HUDEP-2 (cell line): Measurements from ENCODE around the gene MCUR1.
"Not testable (repeated sequence)": the region's sequence is repeated elsewhere in the genome, so short reads cannot be mapped to it uniquely, and the experiment has no call there.

Source experiments
- DNase-seq, 76 experiments: peaks; one replicate each; lab custom pipeline; 2025; ENCODE audit not compliant: unreplicated experiment in 76 of 76; lab: John Stamatoyannopoulos, UW

Gene MCUR1

GRCh38 chr6:13787137-13787536 lies 27.2 kb downstream of the MCUR1 start:
- DNase-seq, result peak in 3 of 76 experiments; percentile 9 to 26 (median 25)

GRCh38 chr6:13780162-13780561 lies 34.2 kb downstream of the MCUR1 start:
- DNase-seq, result not testable (repeated sequence)

- DNase-seq, result no peak
Observed at GRCh38 chr6:13778028-13778427, 36.3 kb downstream of the MCUR1 start.

- no peak for DNase-seq
Observed at GRCh38 chr6:13776602-13777001, 37.8 kb downstream of the MCUR1 start.

- DNase-seq, result not testable (repeated sequence)
Observed at GRCh38 chr6:13775466-13775865, 38.9 kb downstream of the MCUR1 start.

- not testable (repeated sequence) for DNase-seq
Observed at GRCh38 chr6:13772358-13773030, 41.9 kb downstream of the MCUR1 start.

- DNase-seq, result no peak
Observed at GRCh38 chr6:13769655-13770053, 44.7 kb downstream of the MCUR1 start.

- no peak for DNase-seq
Observed at GRCh38 chr6:13769034-13769654, 45.2 kb downstream of the MCUR1 start.

GRCh38 chr6:13767121-13767808 lies 47.1 kb downstream of the MCUR1 start:
- no peak for DNase-seq

GRCh38 chr6:13766201-13766634 lies 48.1 kb downstream of the MCUR1 start:
- peak in 1 of 76 experiments; percentile 17 for DNase-seq

- DNase-seq, result no peak
Observed at GRCh38 chr6:13765570-13765969, 48.8 kb downstream of the MCUR1 start.

GRCh38 chr6:13764996-13765395 lies 49.4 kb downstream of the MCUR1 start:
- DNase-seq, result no peak

- DNase-seq, result no peak
Observed at GRCh38 chr6:13763740-13764381, 50.5 kb downstream of the MCUR1 start.

- no peak for DNase-seq
Observed at GRCh38 chr6:13762611-13763441, 51.5 kb downstream of the MCUR1 start.

- no peak for DNase-seq
Observed at GRCh38 chr6:13761361-13762036, 52.9 kb downstream of the MCUR1 start.

GRCh38 chr6:13760307-13761304 lies 53.8 kb downstream of the MCUR1 start:
- DNase-seq, result no peak

- DNase-seq, result no peak
Observed at GRCh38 chr6:13759025-13759424, 55.3 kb downstream of the MCUR1 start.

GRCh38 chr6:13754644-13755043 lies 59.7 kb downstream of the MCUR1 start:
- no peak for DNase-seq

- DNase-seq, result no peak
Observed at GRCh38 chr6:13743736-13744127, 70.6 kb downstream of the MCUR1 start.
